GM11168 (cell line): ENCODE data around the gene MEP1B.
"Not testable (repeated sequence)": the region's sequence is repeated elsewhere in the genome, so short reads cannot be mapped to it uniquely, and the experiment has no call there.

Experiments
- in situ Hi-C: fragments of 300-500 bp; cut with MboI; formaldehyde crosslinking; loops from one replicate; pipeline ENCODE4 v1.12.0; 2022; ENCODE audit warnings: low sequenced_read_pairs; ENCODE audit not compliant: unreplicated experiment

Gene MEP1B

GRCh38 chr18:32189790-32190189, at the start of gene MEP1B:
TSS of gene MEP1B (plus strand) at chr18:32190039. CDS start at chr18:32190071, 32 bp downstream.
- in situ Hi-C loops, result no loop called here

GRCh38 chr18:32148185-32148870, 41.5 kb upstream of the MEP1B start:
- in situ Hi-C loops, result no loop called here

GRCh38 chr18:32152705-32153448, 37.0 kb upstream of the MEP1B start:
- in situ Hi-C loops, result no loop called here

GRCh38 chr18:32156855-32157254, 33.0 kb upstream of the MEP1B start:
- in situ Hi-C loops, result no loop called here

- in situ Hi-C loops, result no loop called here
These were observed 32.3 kb upstream of the MEP1B start for GRCh38 chr18:32157580-32157979.

- in situ Hi-C loops, result no loop called here
These were observed 31.7 kb upstream of the MEP1B start for GRCh38 chr18:32158108-32158624.

GRCh38 chr18:32158631-32159030, 31.2 kb upstream of the MEP1B start:
- in situ Hi-C loops, result not testable (repeated sequence)

GRCh38 chr18:32160547-32160946, 29.3 kb upstream of the MEP1B start:
- in situ Hi-C loops, result loop anchor here (10.0 kb wide), 1 partner anchor 394 kb away; no protein-coding TSS in a partner anchor

GRCh38 chr18:32167980-32168730, 21.7 kb upstream of the MEP1B start:
- in situ Hi-C loops, result loop anchor here (10.0 kb wide), 1 partner anchor 387 kb away; no protein-coding TSS in a partner anchor

- in situ Hi-C loops, result no loop called here
These were observed 16.2 kb upstream of the MEP1B start for GRCh38 chr18:32173654-32174053.

GRCh38 chr18:32174719-32175118, 15.1 kb upstream of the MEP1B start:
- in situ Hi-C loops, result no loop called here

GRCh38 chr18:32175265-32175664, 14.6 kb upstream of the MEP1B start:
- in situ Hi-C loops, result no loop called here

GRCh38 chr18:32176745-32177144, 13.1 kb upstream of the MEP1B start:
- in situ Hi-C loops, result not testable (repeated sequence)

- in situ Hi-C loops, result no loop called here
These were observed 12.3 kb upstream of the MEP1B start for GRCh38 chr18:32177530-32177929.

GRCh38 chr18:32183503-32183902, 6.3 kb upstream of the MEP1B start:
- in situ Hi-C loops, result no loop called here

- in situ Hi-C loops, result no loop called here
These were observed 370 bp downstream of the MEP1B start for GRCh38 chr18:32190209-32190608.

GRCh38 chr18:32195881-32196815, 6.3 kb downstream of the MEP1B start:
- in situ Hi-C loops, result no loop called here

GRCh38 chr18:32200766-32201165, 10.9 kb downstream of the MEP1B start:
- in situ Hi-C loops, result no loop called here

- in situ Hi-C loops, result no loop called here
These were observed 12.3 kb downstream of the MEP1B start for GRCh38 chr18:32201948-32202672.
